ENCODE measurements around the gene SCGB2B2.
A peak's percentile ranks its signal among the peaks of the same experiment; 100 is the strongest.
"Not testable (repeated sequence)": the region's sequence is repeated elsewhere in the genome, so short reads cannot be mapped to it uniquely, and the experiment has no call there.

SCGB2B2 gene

DNA sequence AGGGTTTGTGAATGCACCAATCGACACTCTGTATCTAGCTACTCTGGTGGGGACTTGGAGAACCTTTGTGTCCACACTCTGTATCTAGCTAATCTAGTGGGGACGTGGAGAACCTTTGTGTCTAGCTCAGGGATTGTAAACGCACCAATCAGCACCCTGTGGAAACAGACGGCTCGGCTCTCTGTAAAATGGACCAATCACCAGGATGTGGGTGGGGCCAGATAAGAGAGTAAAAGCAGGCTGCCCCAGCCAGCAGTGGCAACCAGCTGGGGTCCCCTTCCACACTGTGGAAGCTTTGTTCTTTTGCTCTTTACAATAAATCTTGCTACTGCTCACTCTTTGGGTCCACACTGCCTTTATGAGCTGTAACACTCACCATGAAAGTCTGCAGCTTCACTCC, 8.3 kb downstream of the SCGB2B2 start:
- not testable (repeated sequence) for DNase-seq (ENCODE audit: low spot score)

DNA sequence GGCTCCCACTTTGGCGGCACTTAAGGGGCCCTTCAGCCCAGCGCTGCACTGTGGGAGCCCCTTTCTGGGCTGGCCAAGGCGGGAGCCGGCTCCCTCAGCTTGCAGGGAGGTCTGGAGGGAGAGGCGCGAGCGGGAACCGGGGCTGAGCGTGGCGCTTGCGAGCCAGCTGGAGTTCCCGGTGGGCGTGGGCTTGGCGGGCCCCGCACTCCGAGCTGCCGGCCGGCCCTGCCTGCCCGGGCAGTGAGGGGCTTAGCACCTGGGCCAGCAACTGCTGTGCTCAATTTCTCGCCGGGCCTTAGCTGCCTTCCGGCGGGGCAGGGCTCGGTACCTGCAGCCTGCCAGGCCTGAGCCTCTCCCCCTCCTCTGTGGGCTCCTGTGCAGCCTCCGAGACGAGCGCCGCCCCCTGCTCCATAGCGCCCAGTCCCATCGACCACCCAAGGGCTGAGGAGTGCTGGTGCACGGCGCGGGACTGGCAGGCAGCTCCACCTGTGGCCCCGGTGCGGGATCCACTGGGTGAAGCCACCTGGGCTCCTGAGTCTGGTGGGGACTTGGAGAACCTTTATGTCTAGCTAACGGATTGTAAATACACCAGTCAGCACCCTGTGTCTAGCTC, 8.8 kb downstream of the SCGB2B2 start:
- DNase-seq (ENCODE audit: low spot score) = not testable (repeated sequence)

DNA sequence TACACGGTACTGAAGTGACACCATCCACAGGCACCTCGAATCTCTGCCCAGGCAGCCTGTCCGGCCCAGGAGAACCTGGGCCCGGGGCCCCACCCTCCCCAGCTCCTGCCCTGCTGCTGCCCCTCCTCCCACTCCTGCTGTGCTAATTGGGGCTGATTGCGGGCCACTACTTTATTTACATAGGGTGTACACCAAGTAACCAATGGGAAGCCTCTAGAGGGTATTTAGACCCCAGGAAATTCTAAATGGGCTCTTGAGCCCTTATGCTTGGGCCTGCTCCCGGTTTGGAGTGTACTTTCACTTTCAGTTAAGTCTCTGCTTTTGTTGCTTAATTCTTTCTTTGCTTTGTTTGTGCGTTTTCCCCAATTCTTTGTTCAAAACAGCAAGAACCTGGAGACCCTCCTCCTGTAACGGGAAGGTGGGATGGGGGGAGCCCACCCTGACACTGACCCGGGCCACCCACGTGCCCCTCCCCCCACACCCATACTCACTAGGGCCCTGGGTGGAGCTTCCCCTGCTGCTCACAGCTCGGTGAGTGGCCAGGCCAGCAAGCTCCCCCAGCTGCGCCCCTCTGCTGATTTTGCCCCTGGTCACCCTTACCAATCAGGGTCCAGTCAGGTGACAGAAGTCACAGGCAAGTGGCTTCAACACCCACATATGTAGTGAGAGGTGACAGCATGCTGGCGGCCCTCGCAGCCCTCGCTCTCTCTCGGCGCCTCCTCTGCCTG, 9.4 kb downstream of the SCGB2B2 start:
- DNase-seq (ENCODE audit: low spot score) = no peak

DNA sequence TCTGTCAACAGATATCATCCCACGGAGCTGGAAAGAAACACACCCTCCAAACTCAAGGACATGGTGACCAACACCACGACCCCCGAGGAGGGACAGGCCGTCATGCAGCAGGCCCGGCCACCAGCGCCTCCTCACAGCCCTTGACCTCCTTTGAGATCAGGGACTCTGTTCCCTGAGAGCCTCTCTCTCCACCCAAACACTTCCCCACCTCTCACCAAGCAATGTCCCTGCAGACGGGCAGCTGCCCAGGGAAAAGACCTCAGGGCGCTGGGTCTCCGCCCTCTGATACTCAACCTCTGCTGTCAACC, 10.0 kb downstream of the SCGB2B2 start:
- no peak for DNase-seq (ENCODE audit: low spot score)

DNA sequence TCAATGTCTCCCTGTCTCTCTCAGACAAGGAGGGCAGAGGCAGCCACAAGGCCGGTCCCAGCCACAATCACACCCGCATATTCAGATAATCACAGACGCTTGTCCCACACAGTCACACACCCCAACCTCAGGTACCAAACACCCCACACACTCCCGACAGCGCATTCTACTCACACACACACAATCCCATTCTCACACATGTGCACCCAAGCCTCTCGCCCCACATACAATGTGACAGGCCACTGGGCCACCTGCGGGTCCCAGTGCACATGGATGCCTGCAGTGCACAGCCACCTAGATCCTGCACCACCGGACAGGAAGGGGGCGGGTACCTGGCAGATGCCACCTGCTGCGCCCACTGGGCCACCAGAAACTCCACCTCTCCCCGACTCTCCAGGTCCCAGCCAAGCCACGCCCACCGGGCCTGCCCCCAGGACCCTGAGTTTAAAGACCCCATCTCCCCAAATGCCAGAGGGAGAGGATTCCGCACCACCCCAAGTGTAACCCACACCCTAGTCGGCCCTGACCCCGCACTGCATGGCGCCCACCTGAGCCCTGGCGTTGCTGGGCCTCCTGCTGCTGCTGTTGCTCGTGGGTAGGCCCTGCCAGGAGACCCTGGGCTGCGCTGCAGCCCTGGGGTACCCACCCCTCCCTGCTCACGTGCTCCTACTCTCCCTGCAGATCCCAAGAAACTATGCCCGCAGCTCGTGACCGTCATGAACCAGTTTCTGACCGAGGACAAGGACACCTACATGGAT, 10.6 kb downstream of the SCGB2B2 start:
- no peak for DNase-seq (ENCODE audit: low spot score)

DNA sequence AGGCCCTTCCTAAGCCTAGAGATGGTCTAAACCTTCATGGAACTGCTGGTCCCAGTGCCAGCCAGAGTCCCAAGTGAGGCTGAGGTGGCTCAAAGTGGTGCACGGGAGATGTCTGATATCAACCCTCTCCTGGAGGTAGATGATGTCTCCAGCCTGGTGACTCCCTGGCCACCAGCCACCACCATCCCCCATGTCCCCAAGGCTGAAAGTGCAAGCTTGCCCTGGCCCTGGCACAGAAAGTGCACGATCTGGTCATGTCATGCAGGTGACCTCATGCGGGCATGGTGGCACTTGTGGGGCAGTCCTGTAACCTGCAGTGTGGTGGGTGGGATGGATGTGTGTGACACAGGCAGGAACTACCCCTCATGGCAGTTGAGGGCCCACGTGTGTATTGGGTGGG, 11.7 kb downstream of the SCGB2B2 start:
- DNase-seq (ENCODE audit: low spot score) = not testable (repeated sequence)

DNA sequence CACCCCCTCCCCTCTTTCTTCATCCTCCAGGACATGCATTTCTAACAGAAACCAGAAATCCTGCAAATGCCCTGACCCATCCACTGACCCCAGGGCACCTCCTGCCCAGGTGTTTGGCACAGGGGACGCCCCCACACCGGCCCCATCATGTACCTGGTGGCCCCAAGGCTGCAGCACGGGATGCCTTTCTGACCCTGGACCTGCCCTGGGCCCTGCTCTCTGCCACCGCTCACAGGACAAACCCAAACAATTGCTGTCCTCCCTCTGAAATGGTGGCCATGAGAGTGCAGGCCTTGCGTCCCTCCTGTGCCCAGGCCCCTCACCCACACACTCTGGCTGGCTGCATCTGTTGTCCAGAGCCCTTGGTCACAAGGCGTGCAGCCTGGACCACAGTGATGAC, 12.1 kb downstream of the SCGB2B2 start:
- DNase-seq (ENCODE audit: low spot score) = no peak

DNA sequence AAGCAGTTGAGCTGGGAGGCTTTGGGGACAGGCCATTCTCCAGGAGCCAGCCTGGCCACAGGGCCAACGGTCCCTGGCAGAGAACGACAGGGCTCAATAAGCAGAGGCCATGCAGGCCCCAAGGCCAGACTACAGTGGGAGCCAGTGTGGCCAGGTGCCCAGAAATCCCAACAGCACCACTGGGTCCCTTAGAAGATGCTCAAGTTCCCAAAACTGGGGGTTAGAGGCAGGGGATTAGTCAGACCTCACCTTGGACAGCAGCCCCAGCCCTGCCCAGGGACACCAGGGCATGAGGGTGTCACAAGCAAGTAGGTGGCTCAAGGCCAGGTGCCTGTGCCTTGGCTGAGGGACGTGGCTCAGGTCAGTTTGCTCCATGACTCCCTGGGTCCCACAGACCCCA, 12.8 kb downstream of the SCGB2B2 start:
- no peak for DNase-seq (ENCODE audit: low spot score)

DNA sequence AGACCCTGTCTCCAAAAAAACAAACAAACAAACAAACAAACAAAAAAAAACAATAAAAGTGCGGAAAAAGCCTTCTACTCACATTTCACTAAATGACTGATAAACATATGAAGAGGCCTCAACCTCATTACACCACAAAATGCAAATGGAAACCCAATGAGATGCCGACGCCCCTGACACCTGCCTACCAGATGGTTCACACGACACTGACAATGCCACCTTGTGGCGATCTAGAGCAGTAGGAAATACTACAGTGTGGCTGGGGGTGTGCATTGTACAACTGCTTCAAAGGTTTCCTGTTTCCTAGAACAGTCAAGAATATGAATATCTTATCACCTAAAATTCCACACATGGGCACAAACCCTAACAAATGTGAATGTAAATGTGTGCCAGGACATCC, 14.0 kb downstream of the SCGB2B2 start:
- peak; percentile 9 for DNase-seq (ENCODE audit: low spot score)

DNA sequence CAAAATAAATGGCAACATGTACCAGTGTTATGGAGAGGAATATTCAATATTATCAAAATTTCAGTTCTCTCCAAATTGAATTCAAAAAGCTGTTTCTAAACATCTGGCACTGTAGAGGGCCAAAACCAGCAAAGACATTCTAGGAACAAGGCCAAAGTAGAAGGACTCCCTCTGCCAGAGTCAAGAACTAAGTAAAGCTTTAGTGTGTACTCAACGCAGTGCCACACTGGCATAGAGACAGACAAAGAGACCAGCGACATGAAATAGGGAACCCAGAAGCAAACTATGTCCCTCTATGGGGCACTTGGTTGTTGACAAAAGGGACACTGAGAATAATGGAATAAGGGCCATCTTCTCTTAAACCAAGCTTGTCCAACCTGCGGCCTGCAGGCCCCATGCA, 15.6 kb downstream of the SCGB2B2 start:
- DNase-seq (ENCODE audit: low spot score) = no peak

DNA sequence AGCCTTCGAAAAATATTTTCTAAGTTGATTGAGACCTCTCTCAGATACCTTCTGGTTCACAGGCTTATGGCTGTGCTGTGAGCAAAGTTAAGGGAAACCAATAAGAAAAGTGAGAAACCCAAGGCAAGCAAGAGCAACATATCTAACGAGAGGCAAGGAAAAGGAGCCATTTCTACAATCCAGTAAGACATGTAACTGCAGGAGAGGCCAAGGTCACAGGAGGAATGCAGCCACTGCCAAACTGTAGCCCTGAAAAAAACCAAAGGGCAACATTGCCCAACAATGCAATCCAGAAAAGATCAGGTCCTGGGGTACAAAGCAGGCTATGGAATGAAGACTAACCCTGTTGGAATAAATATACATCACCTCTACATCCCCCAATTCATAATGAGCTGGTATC, 21.3 kb downstream of the SCGB2B2 start:
- no peak for DNase-seq (ENCODE audit: low spot score)

DNA sequence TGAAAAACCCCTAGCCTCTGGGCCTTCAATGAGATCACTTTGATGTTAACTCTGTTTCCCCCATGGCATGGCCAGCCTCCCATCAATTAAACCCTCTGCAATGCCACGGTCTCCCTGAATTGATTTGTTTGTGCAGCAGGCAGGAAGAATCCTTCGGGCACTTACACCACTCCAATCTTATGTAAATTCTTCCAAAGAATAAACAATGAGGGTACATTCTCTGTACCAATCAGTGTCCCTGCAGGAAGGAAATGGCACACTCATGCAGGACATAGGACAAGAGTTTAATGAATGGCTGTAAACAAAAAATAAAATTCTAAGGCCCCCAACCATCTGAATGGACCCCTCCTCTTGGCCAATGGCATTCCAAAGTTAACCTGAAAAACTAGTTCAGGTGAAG, 22.2 kb downstream of the SCGB2B2 start:
- no peak for DNase-seq (ENCODE audit: low spot score)

DNA sequence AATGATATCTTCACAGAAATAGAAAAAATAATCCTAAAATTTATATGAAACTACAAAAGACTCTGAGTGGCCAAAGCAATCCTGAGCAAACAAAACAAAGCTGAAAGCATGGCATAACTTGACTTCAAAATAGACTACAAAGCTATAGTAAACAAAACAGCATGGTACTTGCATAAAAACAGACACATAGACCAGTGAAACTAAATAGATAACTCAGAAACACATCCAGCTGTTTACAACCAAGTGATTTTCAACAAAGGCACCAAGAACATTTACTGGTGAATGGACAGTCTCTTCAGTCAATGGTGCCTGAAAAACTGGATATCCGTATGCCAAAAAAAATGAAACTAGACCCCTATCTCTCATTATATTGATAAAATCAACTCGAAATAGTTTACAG, 25.2 kb downstream of the SCGB2B2 start:
- no peak for DNase-seq (ENCODE audit: low spot score)

DNA sequence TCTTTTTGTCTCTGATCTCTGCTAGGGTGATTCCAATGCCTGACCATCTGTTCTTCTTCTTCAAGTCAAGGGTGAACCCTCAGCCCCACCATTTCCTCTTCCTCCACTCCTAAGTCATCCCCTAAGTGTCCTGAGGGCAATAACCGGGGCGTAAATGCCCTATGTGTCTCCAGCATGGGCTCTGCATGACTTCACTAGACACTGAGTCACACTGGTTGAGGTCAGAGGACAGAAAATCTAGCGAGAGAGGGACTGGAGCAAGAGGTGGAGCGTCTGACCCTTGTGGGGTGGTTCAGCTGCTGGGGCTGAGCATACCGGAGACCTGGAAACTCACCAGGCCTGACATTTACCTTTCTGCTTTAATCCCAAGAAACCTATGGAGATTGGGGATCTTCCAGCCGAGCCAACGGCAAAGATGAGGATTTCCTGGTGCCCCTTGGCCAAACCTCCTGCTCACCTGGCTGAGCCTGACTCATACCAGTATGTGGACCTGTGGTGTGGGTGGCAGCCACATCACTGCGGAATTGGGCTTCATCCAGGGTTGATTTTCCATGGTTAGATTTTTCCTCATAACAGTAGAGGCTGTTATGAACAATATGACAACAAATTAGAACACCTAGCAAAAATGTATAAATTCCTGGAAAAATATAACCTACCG, 26.9 kb downstream of the SCGB2B2 start:
- DNase-seq (ENCODE audit: low spot score) = no peak

DNA sequence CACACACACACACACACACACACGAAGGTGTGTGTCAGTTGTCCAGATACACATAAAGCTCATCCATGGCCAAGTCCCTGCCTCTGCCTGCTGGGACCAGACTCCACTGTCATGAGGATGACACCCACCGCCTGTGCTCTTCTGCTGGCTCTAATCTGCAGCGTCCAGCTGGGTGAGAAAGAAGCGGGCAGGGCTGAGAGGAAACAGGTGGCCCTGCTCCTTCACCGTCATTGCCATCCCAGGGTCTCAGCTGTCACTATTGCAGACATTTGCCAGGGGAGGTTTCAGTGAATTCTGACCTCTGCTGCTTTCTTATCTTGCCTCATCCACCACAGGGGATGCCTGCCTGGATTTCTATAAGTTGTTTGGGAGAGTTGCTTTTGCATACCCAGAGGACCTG, 31.4 kb downstream of the SCGB2B2 start:
- DNase-seq (ENCODE audit: low spot score) = no peak

DNA sequence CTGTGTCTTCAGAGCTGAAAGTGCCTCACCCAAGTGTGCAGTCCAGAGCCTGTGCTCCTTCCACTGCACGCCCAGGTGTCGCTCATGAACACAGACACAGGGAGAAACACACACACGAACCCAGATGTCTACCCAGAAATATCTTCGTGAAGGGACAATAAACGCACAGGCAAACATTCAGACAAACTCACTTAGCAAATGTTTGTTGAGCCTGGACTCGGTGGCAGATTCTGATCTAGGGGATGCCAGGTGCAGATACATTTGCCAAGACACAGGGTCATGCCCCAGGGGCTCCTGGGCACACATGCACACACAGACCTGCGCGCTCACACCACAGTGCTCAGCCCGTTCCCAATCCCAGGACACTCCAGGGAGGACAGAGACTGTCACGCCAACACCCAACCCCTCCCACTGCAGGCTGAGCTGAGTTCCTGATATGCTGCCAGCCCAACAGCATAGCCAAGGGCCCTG, 31.9 kb downstream of the SCGB2B2 start:
- DNase-seq (ENCODE audit: low spot score) = no peak

DNA sequence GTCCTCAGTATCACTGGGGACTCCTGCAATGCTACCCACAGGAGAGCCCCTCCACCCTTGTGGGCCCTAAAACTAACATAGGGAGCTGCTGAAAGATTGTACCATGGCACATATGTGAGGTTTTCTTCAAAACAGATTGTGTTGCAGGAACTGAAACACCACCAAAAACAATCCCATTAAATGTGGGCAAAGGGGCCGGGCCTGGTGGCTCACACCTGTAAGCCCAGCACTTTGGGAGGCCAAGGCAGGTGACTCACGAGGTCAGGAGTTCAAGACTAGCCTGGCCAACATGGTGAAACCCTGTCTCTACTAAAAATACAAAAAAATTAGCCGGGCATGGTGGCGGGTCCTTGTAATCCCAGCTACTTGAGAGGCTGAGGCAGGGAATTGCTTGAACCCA, 34.7 kb downstream of the SCGB2B2 start:
- no peak for DNase-seq (ENCODE audit: low spot score)

DNA sequence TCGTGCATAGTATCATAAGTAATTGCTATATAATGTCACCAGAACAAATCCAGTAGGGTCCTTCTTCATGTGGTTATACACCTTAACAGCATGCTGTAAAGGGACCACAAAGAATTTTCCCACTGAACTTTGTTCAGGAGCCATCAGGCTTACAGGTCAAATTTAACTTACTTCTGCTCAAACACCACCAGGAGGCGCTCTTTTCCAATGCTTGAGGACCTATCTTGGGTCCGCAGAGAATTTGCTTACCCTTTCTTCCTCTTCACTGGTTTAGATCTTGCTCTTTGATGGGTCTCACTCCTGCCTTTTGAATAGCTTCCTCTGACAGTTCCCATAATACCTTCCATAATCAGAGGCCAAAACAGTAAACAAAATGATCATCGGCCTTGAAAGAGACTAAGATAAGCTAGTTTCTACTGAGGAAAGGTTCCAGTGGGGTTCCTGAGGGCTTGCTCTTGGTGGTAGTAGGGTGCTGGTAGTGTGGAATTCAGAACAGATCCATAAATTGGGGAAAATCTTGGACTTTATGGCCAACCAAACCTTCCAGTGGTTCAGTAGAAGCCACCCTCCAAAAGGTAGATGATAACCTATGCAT, 37.4 kb downstream of the SCGB2B2 start:
- peak; percentile 49 for DNase-seq (ENCODE audit: low spot score)

DNA sequence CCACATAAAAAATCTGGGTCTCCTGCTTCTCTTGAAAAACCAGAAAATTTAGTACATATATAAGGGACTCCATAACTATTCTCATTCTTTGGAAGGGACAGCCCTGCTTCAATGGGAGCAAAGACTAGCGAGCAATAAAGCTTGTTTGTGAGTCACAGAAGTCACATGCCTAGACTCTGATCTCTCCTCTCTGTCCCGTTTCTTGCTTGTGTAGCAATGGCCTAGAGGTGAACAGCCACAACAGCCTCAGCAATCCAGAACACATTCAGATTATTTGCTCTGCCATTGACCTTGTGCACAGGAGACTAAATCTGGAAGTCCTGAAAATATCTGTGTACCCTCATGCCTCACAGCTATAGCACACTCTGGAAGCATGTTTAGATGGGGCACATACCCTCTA, 43.2 kb downstream of the SCGB2B2 start:
- no peak for DNase-seq (ENCODE audit: low spot score)

Measured in AG08395 (cell line).